Neutrophil (primary cell): ENCODE results near the gene PLVAP.

Experiments used
- H3K27ac ChIP-seq: fragments of 200-600 bp; sonication (generic); 2 replicates; pipeline ENCODE4 v1.5.1; 2016; ENCODE audit warnings: mild to moderate bottlenecking, moderate library complexity
- H3K27me3 ChIP-seq: fragments of 200-600 bp; sonication (generic); 2 replicates; pipeline ENCODE4 v1.6.0; 2016; ENCODE audit warnings: mild to moderate bottlenecking
- H3K36me3 ChIP-seq: fragments of 200-600 bp; sonication (generic); 2 replicates; pipeline ENCODE4 v1.5.1; 2017
- H3K4me1 ChIP-seq, 2 experiments: fragments of 200-600 bp in 1 of 2; sonication (generic) in 1 of 2; 1 replicate in 1 of 2; 2 replicates in 1 of 2; pipeline versions ENCODE4 v1.5.1 to v1.6.1; 2013 to 2016; ENCODE audit warnings: low read depth in 1 of 2, low read length in 1 of 2, mild to moderate bottlenecking in 1 of 2, moderate library complexity in 1 of 2; ENCODE audit not compliant: control insufficient read depth in 1 of 2, insufficient read depth in 1 of 2
- H3K4me3 ChIP-seq, 2 experiments: fragments of 200-600 bp in 1 of 2; sonication (generic) in 1 of 2; 1 replicate in 1 of 2; 2 replicates in 1 of 2; pipeline ENCODE4 v1.5.1; 2013 to 2016; ENCODE audit warnings: low read depth in 1 of 2, low read length in 1 of 2, mild to moderate bottlenecking in 1 of 2, moderate library complexity in 1 of 2
- H3K9me3 ChIP-seq: fragments of 200-600 bp; sonication (generic); 2 replicates; pipeline ENCODE4 v1.5.1; 2016
- CTCF ChIP-seq: fragments of 200-600 bp; sonication (generic); IDR thresholded peaks from 2 replicates; pipeline ENCODE4 v1.5.1; 2016; ENCODE audit warnings: antibody characterized with exemption

The PLVAP gene

GRCh38 chr19:17327068-17327653 lies 50.0 kb downstream of the PLVAP start:
- Histone ChIP-seq H3K27ac (no peak overlapping the region), H3K4me1 (peaks cover 14 to 19% of the 10 kb centered on the region in 2 experiments), H3K9me3 (no peaks in the 10 kb centered on the region), H3K4me3 (no peak overlapping the region), H3K27me3 (peaks cover 93% of the 10 kb centered on the region), H3K36me3 (peaks cover 8% of the 10 kb centered on the region)
- no peak for TF ChIP-seq CTCF

GRCh38 chr19:17326595-17326966 lies 50.6 kb downstream of the PLVAP start:
- Histone ChIP-seq H3K9me3 (no peaks in the 10 kb centered on the region), H3K27ac (no peak overlapping the region), H3K4me1 (peaks cover 14 to 19% of the 10 kb centered on the region in 2 experiments), H3K27me3 (peaks cover 91% of the 10 kb centered on the region), H3K36me3 (peaks cover 14% of the 10 kb centered on the region), H3K4me3 (no peak overlapping the region)
- TF ChIP-seq CTCF = no peak

DNA sequence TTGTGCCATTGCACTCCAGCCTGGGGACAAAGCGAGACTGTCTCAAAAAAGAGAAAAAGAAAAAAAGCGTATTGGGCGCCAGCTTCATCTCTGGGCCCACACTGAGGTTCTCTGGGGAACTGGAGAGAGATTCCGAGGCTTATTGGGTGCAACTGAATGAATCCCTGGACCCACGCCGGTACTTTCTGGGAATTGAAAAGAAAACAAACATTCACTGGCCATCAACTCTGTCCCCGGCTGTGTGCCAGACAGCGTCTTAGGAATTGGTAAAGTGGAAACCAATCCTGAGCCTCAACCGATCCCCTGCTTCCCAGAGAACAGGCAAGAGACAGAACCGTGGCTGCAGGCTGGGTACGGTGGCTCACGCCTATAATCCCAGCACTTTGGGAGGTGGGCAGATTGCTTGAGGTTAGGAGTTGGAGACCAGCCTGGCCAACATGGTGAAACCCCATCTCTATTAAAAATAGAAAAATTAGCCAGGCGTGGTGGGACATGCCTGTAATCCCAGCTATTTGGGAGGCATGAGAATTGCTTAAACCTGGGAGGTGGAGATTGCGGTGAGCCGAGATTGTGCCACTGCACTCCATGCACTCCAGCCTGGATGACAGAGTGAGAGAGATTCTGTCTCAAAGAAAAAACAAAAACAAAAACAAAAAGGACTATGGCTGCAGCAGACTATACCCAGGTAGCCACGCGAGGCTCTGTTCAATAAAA lies 51.1 kb downstream of the PLVAP start:
- TF ChIP-seq CTCF = no peak
- no peaks in the 10 kb centered on the region for H3K9me3 ChIP-seq
- H3K4me1 ChIP-seq = peaks cover 14 to 19% of the 10 kb centered on the region in 2 experiments
- H3K4me3 ChIP-seq = no peak overlapping the region
- no peak overlapping the region for H3K27ac ChIP-seq
- peaks cover 85% of the 10 kb centered on the region for H3K27me3 ChIP-seq
- H3K36me3 ChIP-seq = peaks cover 19% of the 10 kb centered on the region

DNA sequence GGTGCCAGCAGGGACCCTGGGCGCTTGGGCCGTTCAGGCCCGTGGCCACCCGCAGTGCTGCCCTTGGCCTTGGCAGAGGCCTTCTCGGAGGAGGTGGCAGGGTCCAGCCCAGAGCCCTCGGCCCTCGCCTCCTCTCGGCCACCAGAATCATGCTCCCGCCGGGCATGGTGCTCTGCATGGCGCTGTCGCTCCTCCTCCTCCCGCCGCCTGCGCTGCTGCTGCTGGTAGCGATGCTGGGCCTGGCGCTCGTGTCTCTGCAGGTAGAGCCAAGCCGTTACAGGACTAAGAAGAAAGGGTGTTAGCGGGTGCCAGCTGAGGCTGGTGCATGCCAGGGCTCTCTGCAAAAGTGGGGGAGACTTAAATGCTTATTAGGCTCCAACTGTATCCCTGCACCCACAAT lies 52.0 kb downstream of the PLVAP start:
- Histone ChIP-seq H3K4me3 (no peak overlapping the region), H3K4me1 (peaks cover 14 to 19% of the 10 kb centered on the region in 2 experiments), H3K27me3 (peaks cover 76% of the 10 kb centered on the region), H3K27ac (no peak overlapping the region), H3K36me3 (peaks cover 28% of the 10 kb centered on the region), H3K9me3 (no peaks in the 10 kb centered on the region)
- no peak for TF ChIP-seq CTCF

DNA sequence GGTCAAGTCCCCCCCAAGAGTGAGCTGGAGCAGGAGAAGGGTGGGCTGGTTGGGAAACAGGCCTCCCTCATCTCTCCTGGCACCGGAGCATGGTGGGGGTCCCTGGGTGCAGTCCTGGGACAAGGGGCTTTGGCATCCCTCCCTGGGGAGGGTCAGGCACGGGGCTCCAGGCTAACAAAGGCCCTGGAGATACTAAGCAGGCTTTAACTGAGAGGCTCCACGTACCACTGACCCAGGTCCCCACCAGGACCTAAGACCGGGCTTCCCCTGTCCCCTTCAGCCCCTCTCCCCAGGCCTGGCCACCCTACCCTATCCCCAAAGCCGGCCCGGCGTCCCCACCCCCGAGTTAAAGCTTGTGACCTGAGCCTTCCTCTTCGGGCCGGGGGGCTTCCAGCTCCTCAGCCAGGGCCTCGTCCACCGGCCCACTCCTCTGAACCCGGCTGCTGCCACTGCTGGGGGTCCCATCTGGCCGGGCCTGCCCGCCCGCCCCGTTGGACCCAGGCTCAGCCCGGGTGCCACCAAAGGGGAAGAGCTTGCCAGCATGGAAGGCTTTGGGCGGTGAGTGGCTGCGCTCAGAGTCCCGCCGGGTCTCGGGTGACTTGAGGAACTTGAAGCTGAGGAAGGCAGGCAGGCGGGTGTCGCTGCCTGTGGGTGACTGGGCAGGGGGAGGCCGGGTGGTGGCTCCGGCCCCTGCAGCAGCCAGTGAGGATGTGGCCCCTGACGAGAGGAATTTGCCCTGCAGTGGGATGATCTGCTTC lies 52.6 kb downstream of the PLVAP start:
- TF ChIP-seq CTCF = no peak
- H3K4me3 ChIP-seq = no peak overlapping the region
- peaks cover 34% of the 10 kb centered on the region for H3K36me3 ChIP-seq

More for the DNA sequence above, 52.6 kb downstream of the PLVAP start:
- Histone ChIP-seq H3K4me1 (peaks cover 14 to 18% of the 10 kb centered on the region in 2 experiments), H3K27ac (no peak overlapping the region), H3K27me3 (peaks cover 70% of the 10 kb centered on the region), H3K9me3 (no peaks in the 10 kb centered on the region)
